Cortex of kidney (tissue), 1 donor: ENCODE measurements around the gene C19orf12.

ENCODE experiments used
- DNase-seq: peaks from one replicate; lab custom pipeline; 2025; lab: John Stamatoyannopoulos, UW

The C19orf12 gene

DNA sequence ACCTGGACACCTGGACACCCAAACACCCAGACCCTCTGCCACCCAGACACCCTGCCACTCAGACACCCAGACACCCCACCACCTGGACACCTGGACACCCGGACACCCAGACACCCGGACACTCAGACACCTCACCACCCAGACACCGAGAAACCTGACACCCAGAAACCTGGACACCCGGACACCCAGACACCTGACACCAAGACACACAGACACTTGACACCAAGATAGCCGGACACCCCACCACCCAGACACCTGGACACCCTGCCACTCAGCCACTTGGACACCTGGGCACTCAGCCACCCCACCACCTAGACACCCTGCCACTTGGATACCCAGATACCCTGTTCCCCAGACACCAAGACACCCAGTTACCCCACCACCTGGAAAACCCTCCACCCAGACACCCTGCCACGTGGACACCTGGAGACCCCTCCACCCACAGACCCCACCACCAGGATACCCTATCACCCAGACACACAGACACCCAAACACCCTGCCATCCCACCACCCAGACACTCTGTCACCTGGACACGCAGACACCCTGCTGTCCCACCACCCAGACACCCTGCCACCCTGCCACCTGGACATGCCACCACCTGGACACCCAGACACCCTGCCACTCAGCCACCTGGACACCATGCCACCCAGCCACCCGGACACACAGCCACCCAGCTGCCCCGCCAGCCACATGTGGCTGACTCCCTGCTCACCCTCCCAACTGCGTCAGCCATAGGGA lies 17.4 kb downstream of the C19orf12 start:
- no peak for DNase-seq

DNA sequence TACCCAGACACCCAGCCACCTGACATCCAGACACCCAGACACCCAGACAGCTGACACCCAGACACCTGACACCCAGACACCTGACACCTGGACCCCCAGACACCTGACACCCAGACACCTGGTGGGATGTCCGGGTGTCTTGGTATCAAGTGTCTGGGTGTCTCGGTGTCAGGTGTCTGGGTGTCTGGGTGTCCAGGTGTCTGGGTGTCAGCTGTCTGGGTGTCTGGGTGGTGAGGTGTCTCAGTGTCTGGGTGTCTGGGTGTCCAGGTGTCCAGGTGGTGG lies 18.6 kb downstream of the C19orf12 start:
- DNase-seq, result no peak

DNA sequence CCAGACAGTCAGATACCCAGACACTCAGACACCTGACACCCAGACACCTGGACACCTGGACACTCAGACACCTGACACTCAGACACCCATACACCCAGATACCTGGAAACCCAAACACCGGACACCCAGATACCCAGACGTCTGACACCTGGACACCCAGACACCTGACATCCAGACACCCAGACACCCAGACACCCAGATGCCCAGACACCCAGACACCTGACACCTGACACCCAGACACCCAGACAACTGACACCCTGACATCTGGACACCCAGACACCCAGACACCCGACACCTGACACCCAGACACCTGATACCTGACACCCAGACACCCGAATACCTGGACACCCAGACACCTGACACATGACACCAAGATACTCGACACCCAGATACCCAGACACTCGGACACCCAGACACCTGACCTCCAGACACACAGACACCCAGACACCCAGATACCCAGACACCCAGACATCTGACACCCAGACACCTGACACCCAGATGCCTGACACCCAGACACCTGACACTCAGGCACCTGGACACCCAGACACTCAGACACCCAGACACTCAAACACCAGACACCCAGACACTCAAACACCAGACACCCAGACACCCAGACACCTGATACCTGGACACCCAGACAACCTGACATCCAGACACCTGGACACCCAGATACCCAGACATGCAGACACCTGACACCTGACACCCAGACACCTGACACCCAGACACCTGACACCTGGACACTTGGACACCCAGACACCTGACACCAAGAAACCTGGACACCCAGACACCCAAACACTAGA lies 19.1 kb downstream of the C19orf12 start:
- no peak for DNase-seq

DNA sequence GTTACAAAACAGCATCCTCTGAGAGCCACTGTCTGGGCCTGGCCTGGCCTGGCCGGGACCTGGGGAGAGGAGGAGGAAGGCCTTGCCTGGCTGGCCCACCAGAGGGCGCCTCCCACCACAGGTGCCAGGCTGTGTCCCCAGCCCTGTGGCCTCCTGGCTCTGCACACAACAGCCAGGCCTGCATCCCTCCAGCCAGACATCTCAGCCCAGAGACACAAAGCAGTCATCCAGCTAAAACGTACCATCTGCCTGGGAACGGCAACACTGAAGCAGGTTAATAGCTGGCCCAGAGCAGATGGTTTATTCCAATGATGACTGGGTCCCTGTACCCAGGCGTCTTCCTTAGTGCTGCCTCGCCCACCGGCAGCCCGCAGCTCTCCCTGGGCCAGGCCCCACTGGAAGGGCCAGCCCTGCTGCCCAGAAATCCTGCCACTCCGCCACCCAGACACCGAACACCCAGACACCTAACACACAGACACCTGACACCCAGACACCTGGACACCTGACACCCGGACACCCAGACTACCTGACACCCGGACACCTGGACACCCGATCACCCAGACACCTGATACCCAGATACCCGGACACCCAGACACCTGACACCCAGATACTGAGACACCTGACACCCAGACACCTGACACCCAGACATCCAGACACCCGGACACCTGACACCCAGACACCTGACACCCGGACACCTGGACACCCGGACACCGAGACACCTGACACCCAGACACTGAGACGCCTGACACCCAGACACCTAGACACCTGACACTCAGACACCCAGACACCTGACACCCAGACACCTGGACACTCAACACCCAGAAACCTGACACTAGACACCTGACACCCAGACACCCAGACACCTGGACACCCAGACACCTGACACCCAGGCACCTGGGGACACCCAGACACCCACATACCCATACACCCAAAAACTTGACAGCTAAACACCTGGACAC lies 20.1 kb downstream of the C19orf12 start:
- DNase-seq, result no peak

GRCh38 chr19:29694161-29694560 lies 20.9 kb downstream of the C19orf12 start:
- DNase-seq, result no peak

- DNase-seq, result no peak
Measured at GRCh38 chr19:29690842-29691241, 24.2 kb downstream of the C19orf12 start.

GRCh38 chr19:29687897-29688728 lies 26.9 kb downstream of the C19orf12 start:
- DNase-seq, result no peak

DNA sequence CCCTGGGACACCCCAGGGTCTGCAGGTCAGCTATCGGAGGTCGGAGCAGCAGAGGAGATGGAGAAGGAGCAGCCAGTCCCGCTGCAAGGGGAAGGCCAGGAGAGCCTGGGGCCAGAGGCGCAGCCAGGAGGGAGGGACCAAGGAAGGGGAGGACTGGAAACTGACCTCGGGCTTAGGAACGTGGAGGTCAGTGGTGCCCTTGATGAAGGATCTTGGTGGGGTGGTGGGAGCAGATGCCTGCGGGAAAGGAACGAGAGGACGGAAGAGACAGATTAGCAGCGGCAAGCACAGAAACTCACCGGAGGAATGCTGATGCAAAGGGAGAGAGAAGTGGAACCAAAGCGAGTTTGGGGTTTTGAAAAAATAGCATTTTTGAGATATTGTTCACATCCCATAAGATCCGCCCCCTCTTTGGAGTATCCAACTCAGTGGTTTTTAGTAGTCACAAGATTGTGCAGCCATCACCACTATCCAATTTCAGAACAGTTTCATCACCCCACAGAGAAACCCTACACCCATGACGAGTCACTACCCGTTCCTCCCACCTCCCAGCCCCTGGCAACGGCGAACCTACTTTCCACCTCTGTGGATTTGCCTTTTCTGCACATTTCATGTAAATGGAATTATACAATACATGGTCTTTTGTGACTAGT lies 27.7 kb downstream of the C19orf12 start:
- DNase-seq, result no peak

GRCh38 chr19:29686285-29686805 lies 28.7 kb downstream of the C19orf12 start:
- DNase-seq, result no peak

DNA sequence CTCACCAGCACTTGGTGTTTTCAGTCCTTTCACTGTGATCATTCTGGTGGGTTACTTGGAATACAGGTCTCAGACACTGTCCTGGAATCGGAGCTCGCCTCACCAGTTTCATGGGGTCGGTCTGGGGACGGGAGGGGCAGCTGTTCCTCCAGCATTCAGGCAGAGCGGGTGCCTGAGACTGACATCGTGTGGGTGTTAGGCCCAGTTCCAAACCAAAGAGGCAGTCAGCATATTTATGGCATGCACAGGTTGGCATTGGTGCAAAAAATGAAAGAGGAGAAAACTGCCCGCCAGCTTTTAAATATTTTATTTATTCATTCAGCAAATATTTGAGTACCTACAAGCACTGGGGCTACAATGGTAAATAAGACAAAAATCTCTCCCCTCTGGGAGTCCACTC lies 29.7 kb downstream of the C19orf12 start:
- no peak for DNase-seq

GRCh38 chr19:29683009-29683408 lies 32.1 kb downstream of the C19orf12 start:
- DNase-seq, result no peak

GRCh38 chr19:29682236-29682895 lies 32.7 kb downstream of the C19orf12 start:
- no peak for DNase-seq

DNA sequence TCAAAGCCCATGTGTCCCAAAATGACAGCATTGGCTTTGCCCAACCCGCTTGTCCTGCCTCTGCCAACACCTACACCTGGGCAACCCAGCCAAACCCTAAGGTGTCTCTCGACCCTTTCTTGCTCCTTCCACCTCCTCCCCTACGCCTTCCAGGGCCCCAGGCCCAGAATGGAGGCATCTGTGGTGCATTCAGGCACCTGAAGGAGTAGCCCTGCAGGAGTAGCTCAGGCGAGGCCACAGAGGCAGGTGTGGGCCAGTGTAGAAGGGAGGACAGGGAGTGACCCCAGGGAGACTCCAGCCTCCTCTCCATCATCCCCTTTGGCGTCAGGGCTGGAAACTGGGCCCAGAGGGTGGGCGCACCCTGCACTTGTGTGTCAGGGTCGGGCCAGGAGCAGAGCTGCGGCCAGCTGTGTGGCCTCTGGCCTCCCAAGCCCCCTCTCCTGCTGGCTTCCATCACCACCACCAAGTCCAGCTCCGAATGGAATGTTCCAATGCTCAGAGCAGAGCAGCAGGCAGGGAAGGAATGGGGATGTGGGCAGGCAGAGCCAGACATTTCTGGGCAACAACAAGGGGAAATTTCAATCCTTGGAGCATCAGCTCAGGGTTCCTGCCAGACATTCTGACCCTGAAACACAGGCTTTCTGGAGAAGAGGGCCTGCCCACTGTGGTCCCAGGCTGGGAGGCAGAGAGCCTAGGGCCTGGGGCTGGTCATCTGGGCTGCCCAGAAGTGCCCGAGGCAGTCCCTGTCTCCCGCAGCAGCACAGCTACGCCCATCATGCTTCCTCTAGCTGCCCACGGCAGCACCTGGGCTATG lies 33.4 kb downstream of the C19orf12 start:
- no peak for DNase-seq

DNA sequence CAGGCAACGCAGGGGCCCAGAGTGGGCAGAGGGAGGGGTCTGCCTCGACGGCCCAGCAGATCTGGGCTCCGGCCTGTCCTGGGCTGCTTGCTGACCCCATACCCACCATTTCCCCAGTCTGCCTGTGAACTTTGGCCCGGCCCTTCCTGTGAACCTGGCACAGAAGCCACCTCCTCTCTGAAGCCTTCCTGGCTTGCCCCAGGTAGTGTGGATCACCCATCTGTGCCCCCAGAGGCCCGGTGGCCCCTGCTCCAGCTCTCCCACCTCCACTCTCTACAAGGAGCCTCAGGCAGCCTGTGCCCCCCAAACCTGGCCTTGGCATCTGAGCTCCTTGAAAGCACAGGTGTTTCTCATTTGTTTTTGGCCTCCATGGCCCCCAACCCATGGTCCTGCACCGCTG lies 34.1 kb downstream of the C19orf12 start:
- no peak for DNase-seq

DNA sequence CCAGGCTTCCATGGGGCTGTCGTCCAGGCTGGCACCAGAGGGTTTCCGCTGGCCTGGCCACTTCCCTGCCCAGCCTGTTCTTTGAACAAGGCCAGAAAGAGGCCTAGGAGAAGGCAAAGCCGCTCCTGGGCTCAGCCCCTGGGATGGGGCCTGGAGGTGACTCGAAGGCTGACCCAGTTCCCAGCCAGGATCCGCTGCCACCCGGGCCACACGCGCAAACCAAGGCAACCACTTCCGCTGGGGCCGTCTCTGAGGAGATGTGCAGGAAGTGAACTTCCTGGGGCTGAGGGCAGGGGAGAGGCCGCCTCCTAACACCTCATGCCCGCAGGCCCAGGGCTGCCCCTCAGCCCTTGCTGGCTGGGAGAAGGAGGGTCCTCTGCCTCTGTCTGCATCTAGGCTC lies 34.6 kb downstream of the C19orf12 start:
- DNase-seq, result no peak

GRCh38 chr19:29679598-29680210 lies 35.4 kb downstream of the C19orf12 start:
- DNase-seq, result no peak

DNA sequence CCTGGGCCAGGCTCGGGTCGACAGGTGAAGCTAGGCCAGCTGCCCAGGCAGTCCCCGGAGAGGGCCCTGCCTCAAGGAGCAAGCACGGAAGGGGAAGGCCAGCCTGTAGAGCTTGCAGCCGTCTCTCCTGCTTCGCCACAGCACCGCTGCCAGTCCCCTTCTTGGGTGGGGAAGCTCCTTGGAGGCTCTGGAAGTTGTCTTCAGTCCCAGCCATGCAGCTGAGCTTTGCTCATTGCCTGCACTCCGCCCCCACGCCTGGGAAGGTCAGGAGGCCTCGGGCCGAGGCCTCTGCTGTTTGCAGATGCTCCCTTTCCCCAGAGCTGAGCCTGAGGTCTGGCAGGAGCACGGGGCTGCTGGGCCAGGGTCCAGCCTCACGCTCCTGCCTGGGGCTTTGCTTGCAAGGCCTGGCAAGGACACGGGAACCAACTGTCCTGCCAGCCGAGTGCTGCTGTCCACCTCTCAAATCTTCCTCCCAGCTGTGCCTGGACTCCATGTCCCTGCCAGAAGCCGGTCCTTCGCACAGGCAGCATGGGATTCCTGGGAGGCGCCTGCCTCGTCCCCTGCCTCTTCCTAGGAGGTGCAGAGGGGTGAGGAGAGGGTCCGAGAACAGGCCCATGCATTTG lies 36.5 kb downstream of the C19orf12 start:
- DNase-seq, result no peak

DNA sequence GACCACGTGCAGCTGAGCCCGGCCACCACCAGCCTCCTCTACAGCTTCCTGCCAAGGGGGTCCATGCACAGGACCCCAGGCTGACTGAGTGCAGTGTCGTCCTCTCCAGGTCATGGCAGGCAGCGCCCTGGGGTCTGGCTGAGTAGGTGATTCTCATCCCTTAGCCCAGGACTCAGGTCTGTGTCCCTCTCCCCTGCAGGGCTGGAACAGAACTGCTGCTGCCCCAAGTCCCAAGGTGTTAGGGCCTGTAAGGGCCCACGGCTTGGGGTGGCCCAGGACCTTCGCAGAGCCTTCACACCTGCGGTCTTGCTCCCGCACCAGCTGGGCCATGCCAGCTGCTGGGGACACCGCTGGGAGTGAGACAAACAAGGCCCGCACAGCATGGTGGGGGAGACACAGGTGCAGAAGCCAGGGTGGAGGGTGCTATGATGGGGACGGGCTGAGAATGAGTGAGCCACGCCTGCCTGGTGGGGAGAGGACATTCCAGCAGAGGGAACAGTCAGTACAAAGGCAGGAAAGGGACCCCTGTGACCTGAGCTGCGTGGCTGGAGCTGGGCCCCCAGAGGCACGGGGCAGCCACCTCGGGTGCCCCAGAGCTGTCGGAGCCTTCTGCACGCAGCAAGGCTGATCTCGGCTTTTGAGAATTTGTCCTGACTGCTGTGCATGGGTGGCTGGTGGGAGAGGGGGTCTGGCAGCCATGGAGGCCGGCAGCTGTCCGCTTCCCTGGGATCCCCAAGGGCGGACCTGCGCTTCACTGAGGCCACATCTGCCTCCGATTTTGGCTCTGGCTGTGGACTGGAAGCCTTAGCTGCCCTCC lies 37.9 kb downstream of the C19orf12 start:
- no peak for DNase-seq
